Body of pancreas (tissue), 4 donors: ENCODE results near the gene MYORG.

Experiments
- POLR2A ChIP-seq, 3 donors: fragments of 450-650 bp; IDR thresholded peaks; one replicate each; pipeline ENCODE4 v1.6.1; 2016; ENCODE audit warnings: antibody characterized with exemption in 3 of 3, mild to moderate bottlenecking in 2 of 3
- TF ChIP-seq, protein P1 (sequence below), 7 experiments: fragments of 450-650 bp in 4 of 7; fragments of 200-600 bp in 3 of 7; sonication (generic) in 3 of 7; IDR thresholded peaks; one replicate each; pipeline ENCODE4 v1.5.1; 2016 to 2019; ENCODE audit warnings: antibody characterized with exemption in 7 of 7

DNA sequence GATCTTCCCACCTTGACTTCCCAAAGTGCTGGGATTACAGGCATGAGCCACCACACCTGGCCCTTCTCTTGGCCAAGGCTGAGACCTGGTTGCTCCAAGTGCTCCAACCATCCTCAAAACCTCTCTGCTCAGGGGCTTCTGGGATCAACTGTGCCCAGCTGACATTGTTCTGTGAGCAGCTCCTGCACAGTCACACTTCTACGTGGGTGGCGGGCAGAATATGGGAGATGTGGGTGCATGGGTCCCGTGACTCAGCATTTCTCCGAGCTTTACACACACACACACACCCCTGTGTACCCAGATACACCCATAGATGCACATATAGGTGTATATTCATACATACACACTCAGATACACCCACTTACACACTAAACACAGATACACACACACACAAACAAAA is 10.5 kb upstream of the MYORG start:
- TF ChIP-seq, protein P1, sequence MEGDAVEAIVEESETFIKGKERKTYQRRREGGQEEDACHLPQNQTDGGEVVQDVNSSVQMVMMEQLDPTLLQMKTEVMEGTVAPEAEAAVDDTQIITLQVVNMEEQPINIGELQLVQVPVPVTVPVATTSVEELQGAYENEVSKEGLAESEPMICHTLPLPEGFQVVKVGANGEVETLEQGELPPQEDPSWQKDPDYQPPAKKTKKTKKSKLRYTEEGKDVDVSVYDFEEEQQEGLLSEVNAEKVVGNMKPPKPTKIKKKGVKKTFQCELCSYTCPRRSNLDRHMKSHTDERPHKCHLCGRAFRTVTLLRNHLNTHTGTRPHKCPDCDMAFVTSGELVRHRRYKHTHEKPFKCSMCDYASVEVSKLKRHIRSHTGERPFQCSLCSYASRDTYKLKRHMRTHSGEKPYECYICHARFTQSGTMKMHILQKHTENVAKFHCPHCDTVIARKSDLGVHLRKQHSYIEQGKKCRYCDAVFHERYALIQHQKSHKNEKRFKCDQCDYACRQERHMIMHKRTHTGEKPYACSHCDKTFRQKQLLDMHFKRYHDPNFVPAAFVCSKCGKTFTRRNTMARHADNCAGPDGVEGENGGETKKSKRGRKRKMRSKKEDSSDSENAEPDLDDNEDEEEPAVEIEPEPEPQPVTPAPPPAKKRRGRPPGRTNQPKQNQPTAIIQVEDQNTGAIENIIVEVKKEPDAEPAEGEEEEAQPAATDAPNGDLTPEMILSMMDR (IDR thresholded peaks at IDR 0.05) = no peak
- TF ChIP-seq POLR2A (IDR thresholded peaks at IDR 0.05) = no peak
